MCF 10A (cell line): ENCODE measurements around the gene C1orf185. TPM values are rescaled to one million over a fixed set of nuclear protein-coding genes. Genes with fewer than 3 reads are reported as not detected.
"Not testable (repeated sequence)": the region's sequence is repeated elsewhere in the genome, so short reads cannot be mapped to it uniquely, and the experiment has no call there.

Source experiments
- BruUV-seq: library from RNA; stranded (reverse); fragments of 400-500 nt; replicated peaks from 2 replicates; lab custom pipeline; 2021; lab: Mats Ljungman, UMichigan
- CTCF ChIA-PET: fragments of 300-600 bp; sonication (Branson Sonifier 250); formaldehyde crosslinking; extraction: SDS; loops from one replicate; lab custom pipeline; 2021; ENCODE audit warnings: antibody characterized with exemption, inconsistent platforms; lab: Yijun Ruan, JAX
- POLR2A ChIA-PET: fragments of 300-600, 350-650 bp; sonication (Branson Sonifier 250); formaldehyde crosslinking; extraction: SDS; loops from one replicate; lab custom pipeline; 2020; ENCODE audit warnings: antibody characterized with exemption, inconsistent platforms; lab: Yijun Ruan, JAX
- DNase-seq: peaks from one replicate; pipeline ENCODE4 v3.0.0-alpha.2; 2018; ENCODE audit not compliant: unreplicated experiment
- H3K27ac Mint-ChIP-seq: one replicate; pipeline ENCODE4 v1.8.0; 2022; ENCODE audit warnings: mild to moderate bottlenecking, low read depth, mixed read lengths; ENCODE audit not compliant: unreplicated experiment
- H3K27me3 Mint-ChIP-seq: one replicate; pipeline ENCODE4 v1.8.0; 2022; ENCODE audit warnings: mixed read lengths; ENCODE audit not compliant: insufficient read depth, unreplicated experiment
- H3K36me3 Mint-ChIP-seq: one replicate; pipeline ENCODE4 v1.8.0; 2022; ENCODE audit warnings: mild to moderate bottlenecking, moderate library complexity, mixed read lengths; ENCODE audit not compliant: insufficient read depth, unreplicated experiment
- H3K4me1 Mint-ChIP-seq: one replicate; pipeline ENCODE4 v1.8.0; 2022; ENCODE audit warnings: mixed read lengths; ENCODE audit not compliant: insufficient read depth, unreplicated experiment
- H3K4me3 Mint-ChIP-seq: one replicate; pipeline ENCODE4 v1.8.0; 2022; ENCODE audit warnings: mild to moderate bottlenecking, moderate library complexity, mixed read lengths; ENCODE audit not compliant: unreplicated experiment
- H3K9me3 Mint-ChIP-seq: one replicate; pipeline ENCODE4 v1.8.0; 2022; ENCODE audit warnings: mixed read lengths; ENCODE audit not compliant: unreplicated experiment
- CTCF ChIP-seq: fragments of 200-600 bp; IDR thresholded peaks from one replicate; pipeline ENCODE4 v1.8.0; 2022; ENCODE audit warnings: antibody characterized with exemption, mild to moderate bottlenecking; ENCODE audit not compliant: unreplicated experiment
- intact Hi-C: fragments of 100-400 bp; cut with micrococcal nuclease; formaldehyde crosslinking; loops from 2 replicates; pipeline ENCODE4 v1.14.1; 2022
- total RNA-seq: library from RNA; stranded (reverse); gene quantifications from 2 replicates; pipeline ENCODE4 v1.2.3, GENCODE V29; 2022

Gene C1orf185
- total RNA-seq, 1 experiment from 2014 or later, result not detected

- intact Hi-C loops, result no loop called here
- POLR2A ChIA-PET, result no interaction called here
- Mint-ChIP-seq H3K36me3 (no peaks in the 10 kb centered on the region), H3K4me3 (no peak overlapping the region), H3K4me1 (no peaks in the 10 kb centered on the region), H3K27ac (no peak overlapping the region), H3K9me3 (peaks cover 15% of the 10 kb centered on the region), H3K27me3 (no peaks in the 10 kb centered on the region)
- CTCF ChIA-PET, result interaction anchor here (0.5 kb wide), 1 partner anchor 121 kb away, joined by 3 read pairs; no protein-coding TSS in a partner anchor
- no TSS peak for BruUV-seq
- no peak for TF ChIP-seq CTCF
- no peak for DNase-seq
Observed at GRCh38 chr1:51131185-51131584, 29.2 kb downstream of the C1orf185 start.

DNA sequence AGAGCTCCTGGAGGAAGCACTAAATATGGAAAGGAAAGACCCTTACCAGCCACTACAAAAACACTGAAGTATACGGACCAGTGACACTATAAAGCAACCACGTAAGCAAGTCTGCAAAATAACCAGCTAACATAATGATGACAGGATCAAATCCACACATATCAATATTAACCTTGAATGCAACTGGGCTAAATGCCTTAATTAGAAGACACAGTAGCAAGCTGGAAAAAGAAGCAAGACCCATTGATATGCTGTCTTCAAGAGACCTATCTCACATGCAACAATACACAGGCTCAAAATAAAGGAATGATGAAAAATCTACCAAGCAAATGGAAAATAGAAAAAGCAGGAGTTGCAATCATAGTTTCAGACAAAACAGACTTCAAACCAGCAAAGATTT is 31.0 kb downstream of the C1orf185 start:
- Mint-ChIP-seq H3K27me3 (no peaks in the 10 kb centered on the region), H3K36me3 (no peaks in the 10 kb centered on the region), H3K4me3 (no peak overlapping the region), H3K4me1 (no peaks in the 10 kb centered on the region), H3K27ac (no peak overlapping the region), H3K9me3 (peaks cover 15% of the 10 kb centered on the region)
- ChIA-PET CTCF (no interaction called here), POLR2A (no interaction called here)
- no peak for DNase-seq
- TF ChIP-seq CTCF, result no peak
- intact Hi-C loops, result no loop called here
- no TSS peak for BruUV-seq

GRCh38 chr1:51137696-51138095 is 35.7 kb downstream of the C1orf185 start:
- H3K4me3 Mint-ChIP-seq, H3K27me3 Mint-ChIP-seq: not testable (repeated sequence)
- intact Hi-C loops, result loop anchor here (2.0 kb wide), 1 partner anchor 363 kb away; no protein-coding TSS in a partner anchor

GRCh38 chr1:51139474-51139873 is 37.4 kb downstream of the C1orf185 start:
- intact Hi-C loops, result loop anchor here (1.0 to 2.0 kb wide), 3 partner anchors 50 to 365 kb away; no protein-coding TSS in a partner anchor
- TF ChIP-seq CTCF, result peak; percentile 15
- no peaks in the 10 kb centered on the region for H3K27me3 Mint-ChIP-seq
- DNase-seq, result no peak
- ChIA-PET POLR2A (no interaction called here), CTCF (interaction anchor here (0.5 to 1.1 kb wide), 5 partner anchors 21 to 390 kb away, joined by 3 read pairs; no protein-coding TSS in a partner anchor)
- no peak overlapping the region for H3K27ac Mint-ChIP-seq
- H3K4me1 Mint-ChIP-seq, result no peaks in the 10 kb centered on the region
- no peaks in the 10 kb centered on the region for H3K36me3 Mint-ChIP-seq
- no peaks in the 10 kb centered on the region for H3K9me3 Mint-ChIP-seq
- H3K4me3 Mint-ChIP-seq, result peak overlapping the region; percentile 18
- no TSS peak for BruUV-seq

More at GRCh38 chr1:51137696-51138095, 35.7 kb downstream of the C1orf185 start:
- CTCF ChIA-PET, H3K27ac Mint-ChIP-seq, DNase-seq, POLR2A ChIA-PET, BruUV-seq, H3K4me1 Mint-ChIP-seq, H3K36me3 Mint-ChIP-seq: not testable (repeated sequence)
- peaks cover 15% of the 10 kb centered on the region for H3K9me3 Mint-ChIP-seq
